Measurements from ENCODE around the gene KDM5C.

Gene KDM5C

GRCh38 chrX:53224860-53225797 is at the start of gene KDM5C:
TSS of gene KDM5C (minus strand) at chrX:53225207. CDS start at chrX:53224889, 318 bp downstream.
- DNase-seq (ENCODE audit: low spot score), result peak; percentile 88

GRCh38 chrX:53272808-53273337 is 47.9 kb upstream of the KDM5C start:
- DNase-seq (ENCODE audit: low spot score), result no peak

GRCh38 chrX:53269536-53270107 is 44.6 kb upstream of the KDM5C start:
- no peak for DNase-seq (ENCODE audit: low spot score)

GRCh38 chrX:53268173-53268572 is 43.2 kb upstream of the KDM5C start:
- no peak for DNase-seq (ENCODE audit: low spot score)

GRCh38 chrX:53266914-53267313 is 41.9 kb upstream of the KDM5C start:
- no peak for DNase-seq (ENCODE audit: low spot score)

GRCh38 chrX:53265771-53266574 is 41.0 kb upstream of the KDM5C start:
- DNase-seq (ENCODE audit: low spot score), result no peak

GRCh38 chrX:53263597-53264094 is 38.6 kb upstream of the KDM5C start:
- peak; percentile 84 for DNase-seq (ENCODE audit: low spot score)

GRCh38 chrX:53262918-53263394 is 37.9 kb upstream of the KDM5C start:
- peak; percentile 86 for DNase-seq (ENCODE audit: low spot score)

GRCh38 chrX:53262189-53262917 is 37.3 kb upstream of the KDM5C start:
- no peak for DNase-seq (ENCODE audit: low spot score)

GRCh38 chrX:53261355-53261972 is 36.5 kb upstream of the KDM5C start:
- DNase-seq (ENCODE audit: low spot score), result no peak

GRCh38 chrX:53260836-53261235 is 35.8 kb upstream of the KDM5C start:
- DNase-seq (ENCODE audit: low spot score), result no peak

GRCh38 chrX:53257670-53258423 is 32.8 kb upstream of the KDM5C start:
- DNase-seq (ENCODE audit: low spot score), result no peak

- no peak for DNase-seq (ENCODE audit: low spot score)
These were observed 32.2 kb upstream of the KDM5C start for GRCh38 chrX:53257166-53257565.

- no peak for DNase-seq (ENCODE audit: low spot score)
These were observed 31.5 kb upstream of the KDM5C start for GRCh38 chrX:53256446-53257041.

GRCh38 chrX:53255738-53256191 is 30.8 kb upstream of the KDM5C start:
- no peak for DNase-seq (ENCODE audit: low spot score)

GRCh38 chrX:53254570-53255461 is 29.8 kb upstream of the KDM5C start:
- no peak for DNase-seq (ENCODE audit: low spot score)

GRCh38 chrX:53253293-53254020 is 28.4 kb upstream of the KDM5C start:
- DNase-seq (ENCODE audit: low spot score), result peak; percentile 62

GRCh38 chrX:53251307-53251706 is 26.3 kb upstream of the KDM5C start:
- no peak for DNase-seq (ENCODE audit: low spot score)
